Measurements from ENCODE around the gene LPIN1.

The LPIN1 gene

GRCh38 chr2:11748018-11748860 is 1.8 kb downstream of the LPIN1 start:
- Histone ChIP-seq H3K9ac (ENCODE audit: low read depth, low read length) (no peak overlapping the region; the same call in 1 of the 2 replicates), H3K27ac (ENCODE audit: low read length) (no peak overlapping the region), H3K36me3 (ENCODE audit: insufficient read depth, low read depth, low read length) (no peaks in the 10 kb centered on the region)

GRCh38 chr2:11748861-11749645 is 2.6 kb downstream of the LPIN1 start:
- Histone ChIP-seq H3K27me3 (ENCODE audit: insufficient read depth, low read length) (peaks cover 46% of the 10 kb centered on the region), H3K4me1 (ENCODE audit: insufficient read depth, low read length) (peaks cover 31% of the 10 kb centered on the region; the same call in 1 of the 2 replicates), H3K27ac (ENCODE audit: low read length) (no peak overlapping the region), H3K9me3 (ENCODE audit: insufficient read depth, low read depth, low read length) (no peaks in the 10 kb centered on the region), H3K36me3 (ENCODE audit: insufficient read depth, low read depth, low read length) (no peaks in the 10 kb centered on the region), H3K4me3 (ENCODE audit: low read length) (no peak overlapping the region), H3K9ac (ENCODE audit: low read depth, low read length) (no peak overlapping the region)

More at GRCh38 chr2:11748018-11748860, 1.8 kb downstream of the LPIN1 start:
- Histone ChIP-seq H3K4me1 (ENCODE audit: insufficient read depth, low read length) (peaks cover 36% of the 10 kb centered on the region; the same call in 1 of the 2 replicates), H3K9me3 (ENCODE audit: insufficient read depth, low read depth, low read length) (no peaks in the 10 kb centered on the region), H3K4me3 (ENCODE audit: low read length) (peak overlapping the region; percentile 71; the same call in 1 of the 2 replicates), H3K27me3 (ENCODE audit: insufficient read depth, low read length) (peaks cover 46% of the 10 kb centered on the region)

GRCh38 chr2:11749646-11750349 is 3.4 kb downstream of the LPIN1 start:
- Histone ChIP-seq H3K36me3 (ENCODE audit: insufficient read depth, low read depth, low read length) (no peaks in the 10 kb centered on the region), H3K9ac (ENCODE audit: low read depth, low read length) (no peak overlapping the region), H3K4me1 (ENCODE audit: insufficient read depth, low read length) (peaks cover 24% of the 10 kb centered on the region; the same call in 1 of the 2 replicates), H3K4me3 (ENCODE audit: low read length) (no peak overlapping the region), H3K27me3 (ENCODE audit: insufficient read depth, low read length) (peaks cover 42% of the 10 kb centered on the region), H3K9me3 (ENCODE audit: insufficient read depth, low read depth, low read length) (no peaks in the 10 kb centered on the region), H3K27ac (ENCODE audit: low read length) (no peak overlapping the region)

- H3K27me3 ChIP-seq (ENCODE audit: insufficient read depth, low read length), result peaks cover 36% of the 10 kb centered on the region
- no peak overlapping the region for H3K9ac ChIP-seq (ENCODE audit: low read depth, low read length)
- no peaks in the 10 kb centered on the region for H3K9me3 ChIP-seq (ENCODE audit: insufficient read depth, low read depth, low read length)
- peaks cover 21% of the 10 kb centered on the region; the same call in 1 of the 2 replicates for H3K4me1 ChIP-seq (ENCODE audit: insufficient read depth, low read length)
- no peak overlapping the region for H3K4me3 ChIP-seq (ENCODE audit: low read length)
- H3K27ac ChIP-seq (ENCODE audit: low read length), result no peak overlapping the region
- no peaks in the 10 kb centered on the region for H3K36me3 ChIP-seq (ENCODE audit: insufficient read depth, low read depth, low read length)
Observed at GRCh38 chr2:11750422-11750821, 4.0 kb downstream of the LPIN1 start.

GRCh38 chr2:11750917-11751316 is 4.5 kb downstream of the LPIN1 start:
- H3K4me3 ChIP-seq (ENCODE audit: low read length), result no peak overlapping the region
- H3K27ac ChIP-seq (ENCODE audit: low read length), result no peak overlapping the region
- no peak overlapping the region for H3K9ac ChIP-seq (ENCODE audit: low read depth, low read length)
- peaks cover 21% of the 10 kb centered on the region; the same call in 1 of the 2 replicates for H3K4me1 ChIP-seq (ENCODE audit: insufficient read depth, low read length)
- H3K27me3 ChIP-seq (ENCODE audit: insufficient read depth, low read length), result peaks cover 31% of the 10 kb centered on the region
- no peaks in the 10 kb centered on the region for H3K36me3 ChIP-seq (ENCODE audit: insufficient read depth, low read depth, low read length)
- H3K9me3 ChIP-seq (ENCODE audit: insufficient read depth, low read depth, low read length), result no peaks in the 10 kb centered on the region

GRCh38 chr2:11752906-11753305 is 6.5 kb downstream of the LPIN1 start:
- peaks cover 18% of the 10 kb centered on the region for H3K27me3 ChIP-seq (ENCODE audit: insufficient read depth, low read length)
- peaks cover 12% of the 10 kb centered on the region; the same call in 1 of the 2 replicates for H3K4me1 ChIP-seq (ENCODE audit: insufficient read depth, low read length)
- no peaks in the 10 kb centered on the region for H3K36me3 ChIP-seq (ENCODE audit: insufficient read depth, low read depth, low read length)
- no peak overlapping the region for H3K4me3 ChIP-seq (ENCODE audit: low read length)
- no peaks in the 10 kb centered on the region for H3K9me3 ChIP-seq (ENCODE audit: insufficient read depth, low read depth, low read length)
- no peak overlapping the region for H3K27ac ChIP-seq (ENCODE audit: low read length)
- H3K9ac ChIP-seq (ENCODE audit: low read depth, low read length), result no peak overlapping the region

- no peaks in the 10 kb centered on the region; the same call in 1 of the 2 replicates for H3K9me3 ChIP-seq (ENCODE audit: insufficient read depth, low read depth, low read length)
- peaks cover 12% of the 10 kb centered on the region for H3K27me3 ChIP-seq (ENCODE audit: insufficient read depth, low read length)
- no peaks in the 10 kb centered on the region for H3K36me3 ChIP-seq (ENCODE audit: insufficient read depth, low read depth, low read length)
- H3K4me3 ChIP-seq (ENCODE audit: low read length), result no peak overlapping the region
- peaks cover 11% of the 10 kb centered on the region; the same call in 1 of the 2 replicates for H3K4me1 ChIP-seq (ENCODE audit: insufficient read depth, low read length)
- no peak overlapping the region for H3K27ac ChIP-seq (ENCODE audit: low read length)
- H3K9ac ChIP-seq (ENCODE audit: low read depth, low read length), result no peak overlapping the region
Observed at GRCh38 chr2:11753452-11753885, 7.0 kb downstream of the LPIN1 start.

GRCh38 chr2:11753886-11754699 is 7.7 kb downstream of the LPIN1 start:
- Histone ChIP-seq H3K9me3 (ENCODE audit: insufficient read depth, low read depth, low read length) (no peaks in the 10 kb centered on the region; the same call in 1 of the 2 replicates), H3K36me3 (ENCODE audit: insufficient read depth, low read depth, low read length) (no peaks in the 10 kb centered on the region), H3K27ac (ENCODE audit: low read length) (no peak overlapping the region), H3K4me1 (ENCODE audit: insufficient read depth, low read length) (peaks cover 11% of the 10 kb centered on the region; the same call in 1 of the 2 replicates), H3K9ac (ENCODE audit: low read depth, low read length) (no peak overlapping the region), H3K27me3 (ENCODE audit: insufficient read depth, low read length) (peaks cover 6% of the 10 kb centered on the region; the same call in 1 of the 2 replicates), H3K4me3 (ENCODE audit: low read length) (no peak overlapping the region)

- no peaks in the 10 kb centered on the region for H3K36me3 ChIP-seq (ENCODE audit: insufficient read depth, low read depth, low read length)
- H3K9ac ChIP-seq (ENCODE audit: low read depth, low read length), result no peak overlapping the region
- H3K4me3 ChIP-seq (ENCODE audit: low read length), result no peak overlapping the region
- H3K27ac ChIP-seq (ENCODE audit: low read length), result no peak overlapping the region
- peaks cover 9% of the 10 kb centered on the region; the same call in 1 of the 2 replicates for H3K4me1 ChIP-seq (ENCODE audit: insufficient read depth, low read length)
- no peaks in the 10 kb centered on the region; the same call in 1 of the 2 replicates for H3K9me3 ChIP-seq (ENCODE audit: insufficient read depth, low read depth, low read length)
- peaks cover under 1% of the 10 kb centered on the region; the same call in 1 of the 2 replicates for H3K27me3 ChIP-seq (ENCODE audit: insufficient read depth, low read length)
Observed at GRCh38 chr2:11754700-11755015, 8.2 kb downstream of the LPIN1 start.

- H3K9ac ChIP-seq (ENCODE audit: low read depth, low read length), result no peak overlapping the region
- H3K4me1 ChIP-seq (ENCODE audit: insufficient read depth, low read length), result no peaks in the 10 kb centered on the region
- H3K27me3 ChIP-seq (ENCODE audit: insufficient read depth, low read length), result no peaks in the 10 kb centered on the region
- no peak overlapping the region for H3K4me3 ChIP-seq (ENCODE audit: low read length)
- no peaks in the 10 kb centered on the region for H3K36me3 ChIP-seq (ENCODE audit: insufficient read depth, low read depth, low read length)
- no peak overlapping the region for H3K27ac ChIP-seq (ENCODE audit: low read length)
- no peaks in the 10 kb centered on the region; the same call in 1 of the 2 replicates for H3K9me3 ChIP-seq (ENCODE audit: insufficient read depth, low read depth, low read length)
Observed at GRCh38 chr2:11757101-11757500, 10.7 kb downstream of the LPIN1 start.
